ENCODE data around the gene KLHL14.

Gene KLHL14

DNA sequence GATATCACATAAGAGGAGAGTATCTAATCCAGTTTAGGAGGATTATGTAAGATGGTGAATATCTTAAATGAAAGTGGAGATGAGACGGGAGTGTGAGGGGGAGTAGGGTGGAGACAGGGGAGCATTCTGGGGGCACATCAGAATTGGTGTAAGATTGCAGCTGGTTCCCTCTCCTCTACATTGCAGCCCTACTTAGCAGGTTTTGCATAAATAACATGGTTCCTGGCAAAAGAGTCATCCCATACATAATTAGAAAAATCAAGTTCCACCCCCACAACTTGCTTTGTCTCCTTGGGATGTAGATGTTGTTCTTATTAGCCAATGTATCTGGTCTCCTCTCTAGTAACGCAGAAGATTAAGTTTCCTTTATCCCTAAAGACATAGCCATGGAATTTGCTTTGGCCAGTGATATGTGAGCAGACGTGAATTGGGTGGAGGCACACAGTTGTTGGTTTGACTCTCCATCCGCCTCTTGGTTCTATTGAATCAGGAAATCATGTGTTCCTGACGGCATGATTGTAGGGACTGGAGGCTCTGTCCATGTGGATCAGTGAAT, 137.9 kb downstream of the KLHL14 start:
- DNase-seq (ENCODE audit: extremely low read depth, low read depth) = no peak
- no peak for TF ChIP-seq CTCF (IDR thresholded peaks at IDR 0.05; ENCODE audit: low read depth, low read length, missing control alignments)
- H3K4me3 ChIP-seq (replicated peaks; ENCODE audit: low read depth, low read length) = no peak overlapping the region

DNA sequence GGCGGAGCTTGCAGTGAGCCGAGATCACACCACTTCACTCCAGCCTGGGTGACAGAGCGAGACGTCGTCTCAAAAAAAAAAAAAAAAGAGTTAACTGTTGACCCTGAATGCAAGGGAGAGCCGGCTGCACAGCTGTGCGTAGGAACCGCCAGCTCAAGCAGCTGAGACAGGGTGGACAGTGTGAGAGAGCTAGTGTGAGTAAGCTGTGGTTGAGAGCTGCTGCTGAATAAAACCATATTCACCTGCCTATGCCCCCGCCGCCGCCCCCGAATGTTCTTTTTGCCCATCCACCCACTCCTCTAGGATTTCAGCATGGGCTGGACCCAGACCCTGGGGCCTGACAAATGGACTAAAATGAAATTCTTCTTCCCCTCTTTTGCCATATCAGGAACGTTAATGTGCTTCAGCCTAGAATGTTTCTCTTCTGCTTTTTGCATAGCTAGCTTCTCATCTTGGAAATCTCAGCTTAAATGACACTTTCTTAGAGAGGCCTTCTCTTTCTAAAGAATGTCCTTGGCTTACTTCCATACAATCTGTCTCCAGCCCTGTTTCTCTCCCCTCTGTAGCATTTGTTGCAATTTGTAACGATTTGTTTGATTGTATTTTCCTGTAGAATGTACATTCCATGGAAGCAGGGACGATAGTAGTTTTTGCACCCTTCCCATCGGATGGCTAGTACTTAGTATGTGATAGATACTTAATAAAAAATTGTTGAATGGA, 142.7 kb downstream of the KLHL14 start:
- no peak overlapping the region for H3K4me3 ChIP-seq (replicated peaks; ENCODE audit: low read depth, low read length)
- no peak for DNase-seq (ENCODE audit: extremely low read depth, low read depth)
- no peak for TF ChIP-seq CTCF (IDR thresholded peaks at IDR 0.05; ENCODE audit: low read depth, low read length, missing control alignments)

GRCh38 chr18:32629292-32629691, 143.5 kb downstream of the KLHL14 start:
- no peak for TF ChIP-seq CTCF (IDR thresholded peaks at IDR 0.05; ENCODE audit: low read depth, low read length, missing control alignments)
- DNase-seq (ENCODE audit: extremely low read depth, low read depth) = no peak
- H3K4me3 ChIP-seq (replicated peaks; ENCODE audit: low read depth, low read length) = no peak overlapping the region

DNA sequence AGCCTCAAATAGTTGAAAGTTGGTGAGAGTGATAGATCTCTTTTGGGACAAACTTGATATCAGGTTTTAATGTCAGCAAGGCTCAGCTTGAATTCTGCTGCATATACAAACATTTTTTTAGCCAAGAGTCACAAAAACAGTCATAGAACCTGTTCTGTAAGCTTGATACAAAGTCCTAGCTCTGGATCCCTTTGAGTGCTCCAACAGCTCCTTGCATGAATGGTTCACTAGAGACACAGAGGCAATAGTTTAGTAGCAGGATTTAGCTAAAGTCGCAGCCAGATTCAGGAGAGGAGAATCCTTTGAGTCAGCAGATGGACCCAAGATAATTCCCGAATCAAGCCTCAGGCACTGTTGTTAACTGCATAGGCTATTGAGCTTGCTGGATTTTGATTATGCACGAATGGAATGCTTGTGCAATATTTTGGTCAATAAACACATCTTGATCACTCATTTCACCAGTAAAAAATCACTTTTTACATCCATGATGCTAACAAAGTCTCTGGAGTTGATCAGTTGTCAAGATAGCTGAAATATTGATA, 148.6 kb downstream of the KLHL14 start:
- no peak for TF ChIP-seq CTCF (IDR thresholded peaks at IDR 0.05; ENCODE audit: low read depth, low read length, missing control alignments)
- no peak for DNase-seq (ENCODE audit: extremely low read depth, low read depth)
- no peak overlapping the region for H3K4me3 ChIP-seq (replicated peaks; ENCODE audit: low read depth, low read length)

DNA sequence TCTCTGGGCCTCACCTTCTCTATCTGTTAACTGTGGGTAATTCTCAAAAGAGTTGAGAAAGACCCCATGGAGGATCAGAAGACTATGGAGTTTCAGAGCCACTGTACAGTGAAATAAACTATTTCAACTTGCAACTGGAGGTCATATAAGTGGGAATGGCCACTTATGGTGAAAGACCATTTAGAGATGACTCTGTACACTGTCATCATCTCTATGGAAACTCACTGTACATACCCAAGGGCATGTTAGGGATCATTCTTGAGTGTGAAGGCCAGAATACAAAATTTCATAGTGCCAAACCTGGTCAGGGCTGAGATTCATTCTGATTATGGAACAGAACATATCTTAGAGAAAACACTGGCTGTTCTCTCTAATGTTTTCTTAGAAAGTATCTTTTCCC, 149.3 kb downstream of the KLHL14 start:
- no peak for DNase-seq (ENCODE audit: extremely low read depth, low read depth)
- H3K4me3 ChIP-seq (replicated peaks; ENCODE audit: low read depth, low read length) = no peak overlapping the region
- TF ChIP-seq CTCF (IDR thresholded peaks at IDR 0.05; ENCODE audit: low read depth, low read length, missing control alignments) = no peak

All from HFF-Myc (cell line).